ENCODE data around the gene DTWD1. TPM values are rescaled to one million over a fixed set of nuclear protein-coding genes. Genes with fewer than 3 reads are reported as not detected.

The DTWD1 gene
- total RNA-seq, 4 donors from 2014 or later: 22.6 to 98.1 (median 71.5) TPM

- Histone ChIP-seq H3K27me3 (no peaks in the 10 kb centered on the region), H3K4me1 (no peaks in the 10 kb centered on the region), H3K4me3 (no peak overlapping the region), H3K36me3 (no peaks in the 10 kb centered on the region), H3K27ac (peak overlapping the region; percentile 67 to 71), H3K9me3 (no peaks in the 10 kb centered on the region)
- TF ChIP-seq POLR2A (IDR thresholded peaks at IDR 0.05) (no peak), CTCF (IDR thresholded peaks at IDR 0.05) (no peak)
- no peak for DNase-seq
- intact Hi-C loops (cut with DNase I; ENCODE audit: low total_unique reads): no loop called here
These were observed 24.4 kb downstream of the DTWD1 start for GRCh38 chr15:49645277-49645676.

GRCh38 chr15:49645941-49646340 is 25.1 kb downstream of the DTWD1 start:
- H3K27me3 ChIP-seq: no peaks in the 10 kb centered on the region
- intact Hi-C loops (cut with DNase I; ENCODE audit: low total_unique reads): no loop called here
- H3K36me3 ChIP-seq: no peaks in the 10 kb centered on the region
- no peaks in the 10 kb centered on the region for H3K9me3 ChIP-seq
- peak overlapping the region; percentile 67 to 71 for H3K27ac ChIP-seq
- peak; percentile 37 to 45 for DNase-seq
- no peak for TF ChIP-seq CTCF (IDR thresholded peaks at IDR 0.05)
- TF ChIP-seq POLR2A (IDR thresholded peaks at IDR 0.05): no peak
- H3K4me3 ChIP-seq: no peak overlapping the region
- no peaks in the 10 kb centered on the region for H3K4me1 ChIP-seq

- Histone ChIP-seq H3K9me3 (no peaks in the 10 kb centered on the region), H3K4me1 (no peaks in the 10 kb centered on the region), H3K4me3 (no peak overlapping the region), H3K27me3 (no peaks in the 10 kb centered on the region), H3K27ac (peak overlapping the region; percentile 17 to 67), H3K36me3 (no peaks in the 10 kb centered on the region)
- no peak for DNase-seq
- TF ChIP-seq CTCF (IDR thresholded peaks at IDR 0.05): no peak
- no peak for TF ChIP-seq POLR2A (IDR thresholded peaks at IDR 0.05)
- intact Hi-C loops (cut with DNase I; ENCODE audit: low total_unique reads): no loop called here
These were observed 26.0 kb downstream of the DTWD1 start for GRCh38 chr15:49646891-49647290.

- intact Hi-C loops (cut with DNase I; ENCODE audit: low total_unique reads): no loop called here
- H3K9me3 ChIP-seq: no peaks in the 10 kb centered on the region
- DNase-seq: no peak
- no peak overlapping the region for H3K27ac ChIP-seq
- H3K4me1 ChIP-seq: no peaks in the 10 kb centered on the region
- H3K4me3 ChIP-seq: no peak overlapping the region
- no peaks in the 10 kb centered on the region for H3K27me3 ChIP-seq
- H3K36me3 ChIP-seq: no peaks in the 10 kb centered on the region
- TF ChIP-seq POLR2A (IDR thresholded peaks at IDR 0.05): no peak
- TF ChIP-seq CTCF (IDR thresholded peaks at IDR 0.05): no peak
These were observed 29.1 kb downstream of the DTWD1 start for GRCh38 chr15:49649987-49650386.

DNA sequence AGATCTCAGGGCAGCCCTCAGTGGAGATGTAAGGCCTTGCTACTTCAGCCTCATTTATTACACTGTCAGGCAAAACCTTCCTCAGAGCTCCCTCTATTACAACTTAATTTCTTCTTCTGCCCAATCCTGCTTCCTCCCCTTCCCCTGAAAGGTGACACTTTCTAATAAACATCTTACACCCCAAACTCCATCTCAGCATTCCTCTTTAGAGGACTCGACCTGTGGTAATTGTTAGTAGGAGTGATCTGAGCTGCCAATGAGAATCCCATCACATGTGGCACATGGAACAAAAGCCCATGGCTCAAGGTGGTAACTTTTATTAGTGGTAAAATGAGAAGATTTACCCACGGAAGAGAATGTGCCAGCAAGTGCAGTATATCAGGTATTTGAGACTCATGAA is 29.8 kb downstream of the DTWD1 start:
- TF ChIP-seq POLR2A (IDR thresholded peaks at IDR 0.05): no peak
- TF ChIP-seq CTCF (IDR thresholded peaks at IDR 0.05): no peak
- H3K27me3 ChIP-seq: no peaks in the 10 kb centered on the region
- H3K36me3 ChIP-seq: no peaks in the 10 kb centered on the region
- intact Hi-C loops (cut with DNase I; ENCODE audit: low total_unique reads): no loop called here
- H3K27ac ChIP-seq: no peak overlapping the region
- no peak for DNase-seq
- no peak overlapping the region for H3K4me3 ChIP-seq
- no peaks in the 10 kb centered on the region for H3K4me1 ChIP-seq
- no peaks in the 10 kb centered on the region for H3K9me3 ChIP-seq
